Endothelial cell of umbilical vein (primary cell): ENCODE data around the gene GGN. TPM values are rescaled to one million over a fixed set of nuclear protein-coding genes. Genes with fewer than 3 reads are reported as not detected.

Experiments used
- BruUV-seq: library from RNA; stranded (reverse); fragments of 400-500 nt; replicated peaks from 2 replicates; lab custom pipeline; 2021; lab: Mats Ljungman, UMichigan
- CTCF ChIA-PET: fragments of 300-600, 350-600 bp; sonication (Branson Sonifier 250); formaldehyde crosslinking; loops from one replicate; lab custom pipeline; 2021; ENCODE audit warnings: antibody characterized with exemption, inconsistent platforms; lab: Charles Lee
- POLR2A ChIA-PET: fragments of 300-600, 350-600 bp; sonication (Branson Sonifier 250); formaldehyde crosslinking; loops from one replicate; lab custom pipeline; 2021; ENCODE audit warnings: antibody characterized with exemption, inconsistent platforms; lab: Charles Lee
- DNase-seq: peaks from one replicate; pipeline ENCODE4 v3.0.0-alpha.2; 2011; ENCODE audit warnings: low read depth, low spot score
- FAIRE-seq: peaks from 2 replicates; lab custom pipeline; 2011; peaks lifted over from hg19 to GRCh38; lab: Jason Lieb, UNC
- H2AFZ ChIP-seq: 2 replicates; pipeline ENCODE4 v1.6.0; 2012; ENCODE audit warnings: low read depth, low read length, control low read depth, inconsistent platforms
- H3K27ac ChIP-seq: 2 replicates; pipeline ENCODE4 v1.5.1; 2011; ENCODE audit warnings: low read depth, mild to moderate bottlenecking, control low read depth, low read length, moderate library complexity; ENCODE audit not compliant: insufficient read depth
- H3K27me3 ChIP-seq, 2 experiments: 2 replicates each; pipeline versions ENCODE4 v1.6.0 to v1.6.1; 2011; ENCODE audit warnings: low read length in 2 of 2, mixed read lengths in 1 of 2; ENCODE audit not compliant: control insufficient read depth in 2 of 2, insufficient read depth in 2 of 2
- H3K36me3 ChIP-seq, 2 experiments: 2 replicates in 1 of 2; 3 replicates in 1 of 2; pipeline ENCODE4 v1.5.1; 2011; ENCODE audit warnings: low read length in 2 of 2, mild to moderate bottlenecking in 1 of 2, moderate library complexity in 1 of 2; ENCODE audit not compliant: control insufficient read depth in 2 of 2, insufficient read depth in 2 of 2; ENCODE audit errors: extremely low read depth in 1 of 2
- H3K4me1 ChIP-seq: 3 replicates; pipeline ENCODE4 v1.5.1; 2011; ENCODE audit warnings: mild to moderate bottlenecking, low read length; ENCODE audit not compliant: control insufficient read depth, insufficient read depth; ENCODE audit errors: extremely low read depth
- H3K4me2 ChIP-seq: 2 replicates; pipeline ENCODE4 v1.6.1; 2011; ENCODE audit warnings: low read length, control low read depth, mixed read lengths; ENCODE audit not compliant: insufficient read depth
- H3K4me3 ChIP-seq, 3 experiments: fragments of 200-600 bp in 1 of 3; sonication (generic), shearing (Covaris generic) in 1 of 3; replicated peaks in 1 of 3; 2 replicates each; pipeline ENCODE4 v1.5.1; 2011 to 2016; ENCODE audit warnings: control low read depth in 3 of 3, low read length in 3 of 3, mild to moderate bottlenecking in 2 of 3, inconsistent platforms in 1 of 3, low read depth in 1 of 3, moderate library complexity in 1 of 3; ENCODE audit not compliant: insufficient read depth in 1 of 3
- H3K79me2 ChIP-seq: 2 replicates; pipeline ENCODE4 v1.6.0; 2012; ENCODE audit warnings: low read length, inconsistent platforms; ENCODE audit not compliant: control insufficient read depth, insufficient read depth
- H3K9ac ChIP-seq: replicated peaks from 2 replicates; pipeline ENCODE3; 2011; ENCODE audit warnings: low read length, control low read depth; ENCODE audit not compliant: insufficient read depth; ENCODE audit errors: extremely low read depth
- H3K9me1 ChIP-seq: replicated peaks from 3 replicates; pipeline ENCODE4 v1.6.0; 2011; ENCODE audit warnings: mild to moderate bottlenecking, low read length; ENCODE audit not compliant: control insufficient read depth, insufficient read depth; ENCODE audit errors: extremely low read depth
- H3K9me3 ChIP-seq: replicated peaks from 2 replicates; pipeline ENCODE4 v1.5.1; 2012; ENCODE audit warnings: low read length, inconsistent platforms; ENCODE audit not compliant: control insufficient read depth, insufficient read depth
- H4K20me1 ChIP-seq: replicated peaks from 2 replicates; pipeline ENCODE3; 2011; ENCODE audit warnings: mild to moderate bottlenecking, low read length; ENCODE audit not compliant: control insufficient read depth, insufficient read depth; ENCODE audit errors: extremely low read depth
- FOS ChIP-seq: IDR thresholded peaks from 2 replicates; pipeline ENCODE4 v1.6.1; 2011; ENCODE audit warnings: mild to moderate bottlenecking, low read length, moderate library complexity, borderline replicate concordance; ENCODE audit not compliant: insufficient read depth
- JUN ChIP-seq: IDR thresholded peaks from 2 replicates; pipeline ENCODE4 v1.6.1; 2011; ENCODE audit warnings: borderline replicate concordance, low read depth; ENCODE audit not compliant: insufficient read length, insufficient read depth
- MYC ChIP-seq: IDR thresholded peaks from one replicate; pipeline ENCODE4 v1.6.1; 2011; ENCODE audit warnings: mild to moderate bottlenecking, low read depth, low read length
- POLR2AphosphoS5 ChIP-seq: IDR thresholded peaks from 2 replicates; pipeline ENCODE4 v1.6.1; 2012; ENCODE audit warnings: low read depth, mild to moderate bottlenecking, control low read depth, low read length, moderate library complexity; ENCODE audit not compliant: insufficient read depth
- dilution Hi-C: fragments of 300-500 bp; cut with MboI; formaldehyde crosslinking; loops from one replicate; pipeline ENCODE4 v1.15.0; 2019; ENCODE audit warnings: low sequenced_read_pairs; ENCODE audit not compliant: extremely low pct_ligation_motif_present
- intact Hi-C: fragments of 100-400 bp; cut with micrococcal nuclease; formaldehyde crosslinking; loops from one replicate; pipeline ENCODE4 v1.10.0; 2022
- polyA plus RNA-seq, 4 experiments: library from polyadenylated mRNA; depleted of rRNA in 3 of 4; stranded (reverse) in 3 of 4; unstranded in 1 of 4; fragments of >200 nt; gene quantifications; 2 replicates each; pipeline versions ENCODE4 v1.2.1 to v1.2.3, GENCODE V29; 2011 to 2012; ENCODE audit warnings: missing spikeins in 1 of 4
- total RNA-seq: library from RNA; stranded (reverse); gene quantifications from 2 replicates; pipeline ENCODE4 v1.2.3, GENCODE V29; 2021
- TF ChIP-seq, protein P1 (sequence below), 2 donors: IDR thresholded peaks; 1 replicate in 1 of 2; 2 replicates in 1 of 2; pipeline ENCODE4 v1.5.1; 2011; ENCODE audit warnings: low read length in 2 of 2, mild to moderate bottlenecking in 2 of 2, moderate library complexity in 2 of 2, control low read depth in 1 of 2, inconsistent platforms in 1 of 2, low read depth in 1 of 2; ENCODE audit not compliant: insufficient read depth in 1 of 2; ENCODE audit errors: extremely low read depth in 1 of 2

The GGN gene
- total and polyA plus RNA-seq, 2 donors (not counting 3 experiments of a cell fraction or from before 2014, with no cell fraction given), result 0.39 to 0.88 TPM

DNA sequence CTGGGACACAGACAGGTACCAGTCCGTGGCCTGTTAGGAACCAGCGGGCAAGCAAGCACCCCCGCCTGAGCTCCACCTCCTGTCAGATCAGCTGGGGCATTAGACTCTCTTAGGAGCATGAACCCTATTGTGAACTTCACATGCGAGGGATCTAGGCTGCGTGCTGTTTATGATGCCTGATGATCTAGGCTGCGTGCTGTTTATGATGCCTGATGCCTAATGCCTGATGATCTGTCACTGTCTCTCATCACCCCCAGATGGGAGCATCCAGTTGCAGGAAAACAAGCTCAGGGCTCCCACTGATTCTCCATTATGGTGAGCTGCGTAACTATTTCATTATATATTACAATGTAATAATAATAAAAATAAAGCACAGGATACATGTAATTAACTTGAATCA, 34.6 kb upstream of the GGN start:
- Histone ChIP-seq H3K79me2 (no peaks in the 10 kb centered on the region), H3K9ac (no peak overlapping the region), H3K27me3 (no peaks in the 10 kb centered on the region), H2AFZ (no peak overlapping the region), H4K20me1 (no peaks in the 10 kb centered on the region), H3K4me2 (no peak overlapping the region), H3K9me1 (no peaks in the 10 kb centered on the region), H3K9me3 (no peaks in the 10 kb centered on the region), H3K36me3 (no peaks in the 10 kb centered on the region), H3K4me3 (no peak overlapping the region), H3K27ac (no peak overlapping the region), H3K4me1 (no peaks in the 10 kb centered on the region)
- BruUV-seq, result no TSS peak
- intact Hi-C loops, result no loop called here
- ChIA-PET CTCF (no interaction called here), POLR2A (no interaction called here)
- TF ChIP-seq FOS (no peak), MYC (no peak), JUN (no peak), POLR2AphosphoS5 (no peak)
- TF ChIP-seq, protein P1, sequence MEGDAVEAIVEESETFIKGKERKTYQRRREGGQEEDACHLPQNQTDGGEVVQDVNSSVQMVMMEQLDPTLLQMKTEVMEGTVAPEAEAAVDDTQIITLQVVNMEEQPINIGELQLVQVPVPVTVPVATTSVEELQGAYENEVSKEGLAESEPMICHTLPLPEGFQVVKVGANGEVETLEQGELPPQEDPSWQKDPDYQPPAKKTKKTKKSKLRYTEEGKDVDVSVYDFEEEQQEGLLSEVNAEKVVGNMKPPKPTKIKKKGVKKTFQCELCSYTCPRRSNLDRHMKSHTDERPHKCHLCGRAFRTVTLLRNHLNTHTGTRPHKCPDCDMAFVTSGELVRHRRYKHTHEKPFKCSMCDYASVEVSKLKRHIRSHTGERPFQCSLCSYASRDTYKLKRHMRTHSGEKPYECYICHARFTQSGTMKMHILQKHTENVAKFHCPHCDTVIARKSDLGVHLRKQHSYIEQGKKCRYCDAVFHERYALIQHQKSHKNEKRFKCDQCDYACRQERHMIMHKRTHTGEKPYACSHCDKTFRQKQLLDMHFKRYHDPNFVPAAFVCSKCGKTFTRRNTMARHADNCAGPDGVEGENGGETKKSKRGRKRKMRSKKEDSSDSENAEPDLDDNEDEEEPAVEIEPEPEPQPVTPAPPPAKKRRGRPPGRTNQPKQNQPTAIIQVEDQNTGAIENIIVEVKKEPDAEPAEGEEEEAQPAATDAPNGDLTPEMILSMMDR (IDR thresholded peaks at IDR 0.05; ENCODE audit: extremely low read depth in 1 of 2, insufficient read depth in 1 of 2, low read depth in 1 of 2, low read length in 2 of 2), result no peak
- no peak for FAIRE-seq
- DNase-seq, result no peak
- dilution Hi-C loops, result no loop called here

- Histone ChIP-seq H3K9me1 (no peaks in the 10 kb centered on the region), H3K4me3 (no peak overlapping the region), H3K9ac (no peak overlapping the region), H4K20me1 (no peaks in the 10 kb centered on the region), H2AFZ (no peak overlapping the region), H3K4me1 (no peaks in the 10 kb centered on the region), H3K9me3 (no peaks in the 10 kb centered on the region), H3K27me3 (no peaks in the 10 kb centered on the region), H3K36me3 (no peaks in the 10 kb centered on the region), H3K4me2 (no peak overlapping the region), H3K27ac (no peak overlapping the region), H3K79me2 (no peaks in the 10 kb centered on the region)
- intact Hi-C loops (no loop called here), dilution Hi-C loops (no loop called here)
- FAIRE-seq (no peak), DNase-seq (no peak)
- ChIA-PET POLR2A (no interaction called here), CTCF (interaction anchor here (1.9 kb wide), 1 partner anchor 19 kb away, joined by 5 read pairs; the partner anchor contains the start of gene FAM98C)
- TF ChIP-seq JUN, result no peak
- BruUV-seq, result no TSS peak
Observed at GRCh38 chr19:38421856-38422255, 34.0 kb upstream of the GGN start.
